ENCODE data around the gene DGCR2.

Gene DGCR2

GRCh38 chr22:19060356-19061009 lies 61.7 kb downstream of the DGCR2 start:
- TF ChIP-seq GATA3 (IDR thresholded peaks at IDR 0.05; ENCODE audit: low read depth, low read length) (no peak), GATA2 (IDR thresholded peaks at IDR 0.05; ENCODE audit: low read depth, low read length) (no peak)

- no peak for TF ChIP-seq GATA2 (IDR thresholded peaks at IDR 0.05; ENCODE audit: low read depth, low read length)
- TF ChIP-seq GATA3 (IDR thresholded peaks at IDR 0.05; ENCODE audit: low read depth, low read length): no peak
Observed at GRCh38 chr22:19059481-19060278, 62.5 kb downstream of the DGCR2 start.

GRCh38 chr22:19058713-19059451 lies 63.3 kb downstream of the DGCR2 start:
- no peak for TF ChIP-seq GATA3 (IDR thresholded peaks at IDR 0.05; ENCODE audit: low read depth, low read length)
- TF ChIP-seq GATA2 (IDR thresholded peaks at IDR 0.05; ENCODE audit: low read depth, low read length): no peak

GRCh38 chr22:19057999-19058491 lies 64.2 kb downstream of the DGCR2 start:
- TF ChIP-seq GATA2 (IDR thresholded peaks at IDR 0.05; ENCODE audit: low read depth, low read length): no peak
- no peak for TF ChIP-seq GATA3 (IDR thresholded peaks at IDR 0.05; ENCODE audit: low read depth, low read length)

- TF ChIP-seq GATA2 (IDR thresholded peaks at IDR 0.05; ENCODE audit: low read depth, low read length) (no peak), GATA3 (IDR thresholded peaks at IDR 0.05; ENCODE audit: low read depth, low read length) (no peak)
Observed at GRCh38 chr22:19057539-19057938, 64.7 kb downstream of the DGCR2 start.

GRCh38 chr22:19056951-19057401 lies 65.2 kb downstream of the DGCR2 start:
- no peak for TF ChIP-seq GATA3 (IDR thresholded peaks at IDR 0.05; ENCODE audit: low read depth, low read length)
- no peak for TF ChIP-seq GATA2 (IDR thresholded peaks at IDR 0.05; ENCODE audit: low read depth, low read length)

- TF ChIP-seq GATA2 (IDR thresholded peaks at IDR 0.05; ENCODE audit: low read depth, low read length) (no peak), GATA3 (IDR thresholded peaks at IDR 0.05; ENCODE audit: low read depth, low read length) (no peak)
Observed at GRCh38 chr22:19055801-19056200, 66.4 kb downstream of the DGCR2 start.

- TF ChIP-seq GATA2 (IDR thresholded peaks at IDR 0.05; ENCODE audit: low read depth, low read length) (no peak), GATA3 (IDR thresholded peaks at IDR 0.05; ENCODE audit: low read depth, low read length) (no peak)
Observed at GRCh38 chr22:19052941-19053541, 69.2 kb downstream of the DGCR2 start.

- TF ChIP-seq GATA3 (IDR thresholded peaks at IDR 0.05; ENCODE audit: low read depth, low read length): no peak
- no peak; the same call in 1 of the 2 replicates for TF ChIP-seq GATA2 (IDR thresholded peaks at IDR 0.05; ENCODE audit: low read depth, low read length)
Observed at GRCh38 chr22:19051381-19052072, 70.7 kb downstream of the DGCR2 start.

- TF ChIP-seq GATA2 (IDR thresholded peaks at IDR 0.05; ENCODE audit: low read depth, low read length): no peak
- TF ChIP-seq GATA3 (IDR thresholded peaks at IDR 0.05; ENCODE audit: low read depth, low read length): no peak
Observed at GRCh38 chr22:19050117-19050516, 72.1 kb downstream of the DGCR2 start.

- TF ChIP-seq GATA2 (IDR thresholded peaks at IDR 0.05; ENCODE audit: low read depth, low read length): no peak
- no peak for TF ChIP-seq GATA3 (IDR thresholded peaks at IDR 0.05; ENCODE audit: low read depth, low read length)
Observed at GRCh38 chr22:19048531-19048930, 73.7 kb downstream of the DGCR2 start.

GRCh38 chr22:19047993-19048392 lies 74.2 kb downstream of the DGCR2 start:
- no peak for TF ChIP-seq GATA2 (IDR thresholded peaks at IDR 0.05; ENCODE audit: low read depth, low read length)
- TF ChIP-seq GATA3 (IDR thresholded peaks at IDR 0.05; ENCODE audit: low read depth, low read length): no peak
